Activated CD4-positive, CD25-positive, alpha-beta regulatory T cell treated with anti-CD3 and anti-CD28 coated beads, Interleukin-2, amount 50 U/mL, for 16 hours (primary cell): ENCODE measurements around the gene BHLHE23.
"Not testable (repeated sequence)": the region's sequence is repeated elsewhere in the genome, so short reads cannot be mapped to it uniquely, and the experiment has no call there.

Experiments
- DNase-seq: peaks from one replicate; pipeline ENCODE4 v3.0.0-alpha.2; 2020; ENCODE audit warnings: low read depth, low spot score

The BHLHE23 gene

GRCh38 chr20:63043348-63044203 lies 36.8 kb upstream of the BHLHE23 start:
- DNase-seq, result no peak

GRCh38 chr20:63042448-63043071 lies 35.8 kb upstream of the BHLHE23 start:
- no peak for DNase-seq

DNA sequence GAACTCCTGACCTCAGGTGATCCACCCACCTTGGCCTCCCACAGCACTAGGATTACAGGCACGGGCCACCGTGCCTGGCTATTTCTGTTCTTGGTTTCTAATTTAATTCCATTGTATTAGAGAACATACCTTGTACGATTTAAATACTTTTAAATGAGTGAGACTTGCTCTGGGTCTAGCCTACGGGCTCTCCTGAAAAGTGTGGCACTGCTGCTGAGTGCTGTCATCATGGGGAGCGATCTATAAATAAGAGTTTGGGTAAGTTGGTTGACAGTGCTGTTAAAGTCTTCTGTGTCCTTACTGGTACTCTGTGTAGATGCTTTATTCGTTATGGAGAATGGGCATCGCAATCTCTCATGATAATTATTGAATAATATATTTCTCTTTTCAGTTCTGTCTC lies 35.0 kb upstream of the BHLHE23 start:
- DNase-seq, result no peak

- DNase-seq, result no peak
These were observed 31.0 kb upstream of the BHLHE23 start for GRCh38 chr20:63037669-63038268.

DNA sequence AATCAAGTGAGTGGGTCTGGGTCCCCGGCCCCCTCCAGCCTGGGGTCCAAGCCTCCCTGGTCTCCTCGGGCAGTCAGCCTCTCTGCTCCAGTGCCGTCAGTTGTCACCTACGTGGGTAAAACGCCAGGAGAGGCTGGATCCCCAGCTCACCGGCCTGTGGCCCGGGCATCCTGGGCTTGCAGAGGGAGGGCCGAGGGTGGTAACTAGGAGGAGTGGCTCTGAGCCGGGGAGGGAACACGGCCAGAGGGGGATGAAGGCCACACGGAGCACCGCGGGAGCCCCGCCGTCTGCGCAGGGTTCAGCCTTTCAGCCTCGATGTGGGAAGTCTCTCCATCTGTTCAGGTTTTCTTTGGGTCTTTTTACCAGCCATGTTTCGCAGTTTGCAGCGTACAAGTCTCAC lies 29.5 kb upstream of the BHLHE23 start:
- DNase-seq, result no peak

DNA sequence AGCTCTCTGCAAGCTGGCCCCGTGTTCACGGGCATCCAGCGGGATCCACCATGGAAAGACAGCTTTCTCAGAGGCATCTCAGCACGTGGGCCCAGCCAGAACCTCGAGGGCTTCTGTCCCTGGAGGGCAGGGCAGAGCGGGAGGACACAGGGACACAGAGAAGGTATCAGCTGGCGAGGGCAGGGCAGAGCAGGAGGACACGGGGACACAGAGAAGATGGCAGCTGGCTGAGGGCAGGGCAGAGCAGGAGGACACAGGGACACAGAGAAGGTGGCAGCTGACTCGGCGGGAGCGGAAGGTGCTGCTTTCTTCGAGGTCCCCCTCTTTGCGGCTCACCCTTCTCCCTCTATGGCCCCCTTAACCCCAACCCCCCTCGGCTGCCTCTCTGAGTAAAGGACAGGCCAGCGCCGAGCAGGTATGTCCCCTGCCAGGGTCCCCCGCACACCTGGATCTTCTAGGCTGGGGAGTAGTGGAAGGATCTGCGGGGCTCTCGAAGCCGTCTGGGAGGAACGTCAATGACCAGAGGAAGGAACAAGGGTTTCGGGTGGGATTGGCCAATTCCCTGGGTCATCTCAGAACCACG lies 28.9 kb upstream of the BHLHE23 start:
- DNase-seq, result no peak

DNA sequence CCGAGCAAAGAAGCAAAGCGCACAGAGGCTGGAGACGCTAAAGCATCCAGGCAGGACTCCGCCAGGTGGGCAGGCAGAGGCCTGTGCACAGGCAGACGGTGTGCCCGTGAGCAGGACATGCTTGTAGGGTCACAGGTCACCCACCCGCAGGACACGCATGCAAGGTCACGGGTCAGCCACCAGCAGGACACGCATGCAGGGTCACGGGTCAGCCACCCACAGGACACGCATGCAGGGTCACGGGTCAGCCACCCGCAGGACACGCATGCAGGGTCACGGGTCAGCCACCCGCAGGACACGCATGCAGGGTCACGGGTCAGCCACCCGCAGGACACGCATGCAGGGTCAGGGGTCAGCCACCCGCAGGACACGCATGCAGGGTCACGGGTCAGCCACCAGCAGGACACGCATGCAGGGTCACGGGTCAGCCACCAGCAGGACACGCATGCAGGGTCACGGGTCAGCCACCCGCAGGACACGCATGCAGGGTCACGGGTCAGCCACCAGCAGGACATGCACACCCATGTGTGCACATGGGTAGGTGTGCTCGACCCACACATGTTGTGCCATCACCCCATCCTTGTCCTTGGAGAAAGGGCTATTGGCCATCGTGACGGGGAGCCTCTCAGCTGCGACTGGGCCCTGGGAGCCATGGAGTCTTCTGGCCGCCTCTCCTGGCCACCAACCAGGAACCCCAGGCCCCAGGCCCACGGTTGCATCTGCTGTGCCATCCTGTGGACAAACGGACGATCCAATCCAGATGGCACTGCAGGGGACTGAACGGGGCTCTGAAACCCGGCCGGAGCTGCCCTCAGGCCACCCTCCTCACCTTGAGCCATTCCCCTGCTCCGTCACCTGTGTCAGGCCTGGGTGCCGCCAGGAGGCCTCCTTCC lies 28.2 kb upstream of the BHLHE23 start:
- DNase-seq, result not testable (repeated sequence)

GRCh38 chr20:63033794-63034709 lies 27.3 kb upstream of the BHLHE23 start:
- DNase-seq, result no peak

DNA sequence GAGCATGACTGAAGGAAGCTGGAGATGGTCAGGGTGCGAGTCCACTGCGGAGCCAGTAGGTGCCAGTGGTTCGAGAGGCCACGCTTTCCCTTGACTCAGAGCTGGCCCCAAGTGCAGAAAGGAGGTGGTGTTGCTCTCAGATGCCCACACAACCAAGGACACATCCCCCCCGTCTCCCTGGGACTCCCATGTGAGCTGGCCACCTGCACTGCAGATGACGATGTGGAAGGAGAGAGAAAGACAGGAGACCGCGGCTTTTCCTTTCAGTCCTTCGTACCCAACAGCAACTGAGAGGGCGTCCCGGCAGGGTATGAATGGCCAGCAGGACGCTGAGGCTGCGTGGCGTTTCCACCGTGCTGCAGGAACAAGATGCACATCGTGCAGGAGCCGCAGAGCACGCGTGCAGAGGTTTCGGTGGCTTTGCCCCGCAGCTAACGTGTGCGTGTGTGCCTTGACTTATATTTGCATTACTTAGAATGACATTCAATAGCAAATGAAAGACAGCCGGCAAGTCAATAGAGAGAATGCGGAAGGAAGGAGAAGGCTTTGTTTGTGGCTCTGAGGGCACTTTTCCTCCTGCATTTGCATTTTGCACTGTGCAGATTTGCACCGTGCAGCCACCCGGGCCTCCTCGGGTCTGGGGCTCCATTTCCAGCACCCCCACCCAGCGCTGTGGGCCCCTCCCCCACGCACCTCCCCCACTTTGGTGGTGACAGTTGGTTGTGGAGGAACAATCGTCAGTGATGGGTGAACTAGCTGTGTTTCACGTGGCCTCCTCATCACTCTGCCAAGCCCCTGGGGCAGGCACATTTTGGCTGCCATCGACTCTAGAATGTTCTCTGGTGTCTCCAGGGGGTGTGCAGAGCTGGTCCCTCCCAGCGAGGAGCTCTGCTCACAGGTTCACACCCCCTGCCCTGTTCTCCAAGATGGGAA lies 26.4 kb upstream of the BHLHE23 start:
- DNase-seq, result no peak

DNA sequence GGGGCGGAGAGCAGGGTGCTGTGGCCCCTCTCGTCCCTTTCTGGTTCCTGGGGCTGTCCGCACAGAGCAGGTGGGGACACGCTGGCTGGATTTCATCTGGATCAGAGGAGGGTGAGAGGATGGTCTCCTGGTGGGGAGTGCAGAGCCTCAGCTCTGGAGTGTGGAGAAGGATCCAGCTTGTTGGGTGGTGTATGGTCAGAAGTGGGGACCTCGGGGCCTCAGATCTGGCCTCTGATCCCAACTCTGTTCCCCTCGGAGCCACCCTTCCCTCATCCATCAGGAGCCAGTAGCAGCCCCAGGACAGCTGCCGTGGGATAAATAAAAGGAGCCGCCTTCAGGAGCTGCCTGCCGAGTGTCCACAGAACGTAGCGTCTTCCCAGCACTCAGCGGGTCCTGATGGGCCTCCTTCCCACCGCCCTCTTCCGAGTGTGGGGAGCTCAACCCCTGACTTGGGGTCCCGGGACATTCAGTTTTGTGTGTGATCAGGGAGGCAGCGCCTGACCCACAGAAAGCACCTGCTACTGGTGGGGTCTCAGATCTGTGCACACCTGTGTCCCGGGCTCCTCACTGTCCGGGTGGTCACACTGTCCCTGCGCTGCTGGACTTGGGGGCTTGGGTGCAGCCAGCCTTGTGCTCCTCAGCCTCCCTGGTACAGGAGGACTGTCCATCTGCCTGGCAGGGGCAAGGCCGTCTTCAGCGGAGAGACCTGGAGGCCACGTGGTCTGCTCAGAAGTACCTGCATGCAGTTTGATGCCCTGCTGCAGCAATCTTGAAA lies 25.4 kb upstream of the BHLHE23 start:
- DNase-seq, result no peak

DNA sequence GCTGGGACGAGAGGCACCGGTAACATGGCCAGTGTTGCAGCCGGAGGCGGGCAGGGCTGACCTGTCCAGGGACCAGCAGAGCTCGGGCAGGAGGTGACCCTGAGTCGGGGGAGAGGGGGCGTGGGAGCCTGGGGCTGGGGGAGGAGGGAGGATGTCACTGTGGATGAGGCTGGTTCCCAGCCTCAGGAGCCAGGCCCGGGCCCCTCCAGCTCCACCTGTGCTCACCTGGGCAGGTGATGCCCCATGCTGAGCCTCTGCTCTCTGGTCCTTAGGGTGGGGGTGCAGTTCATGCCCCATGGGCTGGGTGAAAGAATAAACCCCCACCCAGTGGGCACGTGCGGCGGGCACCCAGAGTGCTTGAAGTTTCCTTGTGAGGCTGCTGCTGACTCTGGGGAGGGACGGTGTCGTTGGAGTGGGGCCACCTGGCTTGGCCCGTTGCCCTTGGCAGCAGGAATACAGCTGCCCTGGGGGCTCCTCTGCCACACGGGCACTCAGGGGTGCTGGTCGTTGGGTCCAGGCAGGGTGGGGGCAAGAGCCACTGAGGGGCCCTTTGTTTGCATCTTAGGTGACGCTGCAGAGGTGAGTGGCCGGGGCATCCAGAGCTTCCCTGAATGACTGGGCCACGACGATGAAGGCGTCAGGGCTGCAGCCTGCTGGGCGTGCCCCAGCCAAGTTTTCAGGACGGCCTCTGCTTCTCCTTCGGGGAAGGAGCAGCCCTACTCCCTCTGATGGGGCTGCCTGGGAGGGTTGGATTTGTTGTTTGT lies 24.7 kb upstream of the BHLHE23 start:
- no peak for DNase-seq

GRCh38 chr20:63029358-63030121 lies 22.8 kb upstream of the BHLHE23 start:
- DNase-seq, result no peak

- DNase-seq, result no peak
These were observed 21.7 kb upstream of the BHLHE23 start for GRCh38 chr20:63028461-63028921.

DNA sequence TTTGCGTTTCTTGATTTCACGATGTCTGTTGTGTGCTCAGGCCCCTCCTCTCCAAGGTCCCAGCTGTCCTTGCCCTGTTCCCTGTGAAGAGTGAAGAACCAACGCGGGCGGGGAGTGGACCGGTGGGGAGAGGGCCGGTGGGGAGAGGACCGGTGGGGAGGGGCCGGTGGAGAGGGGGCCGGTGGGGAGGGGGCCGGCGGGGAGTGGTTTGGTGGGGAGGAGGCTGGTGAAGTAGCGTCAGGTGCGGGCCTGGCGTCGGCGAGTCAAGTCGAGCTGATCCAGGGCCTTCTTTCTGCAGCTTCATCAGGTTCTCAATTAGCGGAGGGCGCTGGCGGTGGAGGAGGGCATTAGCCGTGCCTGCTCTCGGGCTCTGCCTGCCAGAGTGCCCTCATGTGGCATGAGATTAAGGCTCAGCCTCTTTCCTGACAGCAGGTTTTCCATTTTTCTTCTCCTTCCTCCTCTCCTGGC lies 21.2 kb upstream of the BHLHE23 start:
- no peak for DNase-seq

GRCh38 chr20:63027221-63027921 lies 20.6 kb upstream of the BHLHE23 start:
- no peak for DNase-seq

GRCh38 chr20:63026582-63027165 lies 19.9 kb upstream of the BHLHE23 start:
- no peak for DNase-seq
